Vagina (tissue), 2 donors: ENCODE measurements around the gene ZBTB20.

Experiments
- POLR2A ChIP-seq, 2 donors: fragments of 450-650 bp; IDR thresholded peaks; one replicate each; pipeline ENCODE4 v1.6.1; 2017; ENCODE audit warnings: antibody characterized with exemption in 2 of 2, mild to moderate bottlenecking in 2 of 2, moderate library complexity in 2 of 2
- POLR2AphosphoS5 ChIP-seq, 2 donors: sonication (generic); formaldehyde crosslinking; IDR thresholded peaks; one replicate each; pipeline ENCODE4 v1.9.0; 2017; ENCODE audit warnings: antibody characterized with exemption in 2 of 2, mild to moderate bottlenecking in 2 of 2, low read depth in 1 of 2; ENCODE audit not compliant: insufficient read depth in 1 of 2
- TF ChIP-seq, protein P1 (sequence below), 3 experiments: fragments of 450-650 bp in 2 of 3; fragments of 200-600 bp in 1 of 3; sonication (generic) in 1 of 3; IDR thresholded peaks; one replicate each; pipeline ENCODE4 v1.5.1; 2017 to 2019; ENCODE audit warnings: antibody characterized with exemption in 3 of 3, mild to moderate bottlenecking in 2 of 3, moderate library complexity in 2 of 3

DNA sequence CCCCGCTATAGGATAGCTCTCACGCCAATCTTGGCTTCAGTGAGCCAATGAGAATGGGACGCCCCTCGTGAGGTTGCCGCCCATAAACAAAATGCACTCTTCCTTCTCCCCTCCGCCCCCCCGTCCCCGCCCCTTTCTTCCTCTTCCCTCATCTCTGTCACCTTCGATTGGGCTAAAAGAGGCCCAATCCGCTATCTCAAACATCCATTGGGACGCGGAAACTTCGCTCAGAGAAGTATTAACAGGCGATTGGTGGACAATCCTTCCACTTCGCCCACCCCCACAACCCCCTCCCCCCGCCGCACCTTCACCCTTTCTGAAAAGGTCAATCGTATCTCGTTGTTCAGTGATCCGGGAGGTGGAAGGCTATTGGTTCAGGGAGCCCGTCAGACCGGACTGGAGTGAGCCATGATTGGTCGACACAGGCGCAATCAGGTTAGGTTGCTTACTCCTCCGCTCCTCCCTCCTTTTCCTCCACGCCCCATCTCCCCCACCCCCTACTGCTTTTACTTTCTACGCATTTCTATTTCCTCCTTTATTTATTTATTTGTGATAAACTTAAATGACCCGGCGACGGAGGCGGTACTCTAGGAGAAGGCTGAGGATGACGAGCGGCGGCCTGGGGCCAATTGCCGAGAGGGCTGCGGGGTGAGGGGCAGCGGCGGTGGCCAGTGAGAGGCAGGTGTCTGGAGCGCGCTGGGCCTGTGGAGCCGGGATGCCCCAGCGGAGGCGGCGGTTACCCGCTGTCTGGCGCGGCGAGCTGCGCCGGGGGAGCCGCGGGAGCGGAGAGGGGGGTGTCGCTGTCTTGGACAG is 447 bp upstream of the ZBTB20 start:
- TF ChIP-seq, protein P1, sequence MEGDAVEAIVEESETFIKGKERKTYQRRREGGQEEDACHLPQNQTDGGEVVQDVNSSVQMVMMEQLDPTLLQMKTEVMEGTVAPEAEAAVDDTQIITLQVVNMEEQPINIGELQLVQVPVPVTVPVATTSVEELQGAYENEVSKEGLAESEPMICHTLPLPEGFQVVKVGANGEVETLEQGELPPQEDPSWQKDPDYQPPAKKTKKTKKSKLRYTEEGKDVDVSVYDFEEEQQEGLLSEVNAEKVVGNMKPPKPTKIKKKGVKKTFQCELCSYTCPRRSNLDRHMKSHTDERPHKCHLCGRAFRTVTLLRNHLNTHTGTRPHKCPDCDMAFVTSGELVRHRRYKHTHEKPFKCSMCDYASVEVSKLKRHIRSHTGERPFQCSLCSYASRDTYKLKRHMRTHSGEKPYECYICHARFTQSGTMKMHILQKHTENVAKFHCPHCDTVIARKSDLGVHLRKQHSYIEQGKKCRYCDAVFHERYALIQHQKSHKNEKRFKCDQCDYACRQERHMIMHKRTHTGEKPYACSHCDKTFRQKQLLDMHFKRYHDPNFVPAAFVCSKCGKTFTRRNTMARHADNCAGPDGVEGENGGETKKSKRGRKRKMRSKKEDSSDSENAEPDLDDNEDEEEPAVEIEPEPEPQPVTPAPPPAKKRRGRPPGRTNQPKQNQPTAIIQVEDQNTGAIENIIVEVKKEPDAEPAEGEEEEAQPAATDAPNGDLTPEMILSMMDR (IDR thresholded peaks at IDR 0.05): no peak
- TF ChIP-seq POLR2AphosphoS5 (IDR thresholded peaks at IDR 0.05; ENCODE audit: insufficient read depth in 1 of 2, low read depth in 1 of 2) (peak; percentile 79 to 94), POLR2A (IDR thresholded peaks at IDR 0.05) (peak; percentile 15 to 34)
